Endothelial cell of umbilical vein (primary cell): ENCODE measurements around the gene CALN1. TPM values are rescaled to one million over a fixed set of nuclear protein-coding genes. Genes with fewer than 3 reads are reported as not detected.

Source experiments
- BruUV-seq: library from RNA; stranded (reverse); fragments of 400-500 nt; replicated peaks from 2 replicates; lab custom pipeline; 2021; lab: Mats Ljungman, UMichigan
- CTCF ChIA-PET: fragments of 300-600, 350-600 bp; sonication (Branson Sonifier 250); formaldehyde crosslinking; loops from one replicate; lab custom pipeline; 2021; ENCODE audit warnings: antibody characterized with exemption, inconsistent platforms; lab: Charles Lee
- POLR2A ChIA-PET: fragments of 300-600, 350-600 bp; sonication (Branson Sonifier 250); formaldehyde crosslinking; loops from one replicate; lab custom pipeline; 2021; ENCODE audit warnings: antibody characterized with exemption, inconsistent platforms; lab: Charles Lee
- DNase-seq: peaks from one replicate; pipeline ENCODE4 v3.0.0-alpha.2; 2011; ENCODE audit warnings: low read depth, low spot score
- FAIRE-seq: peaks from 2 replicates; lab custom pipeline; 2011; peaks lifted over from hg19 to GRCh38; lab: Jason Lieb, UNC
- H2AFZ ChIP-seq: 2 replicates; pipeline ENCODE4 v1.6.0; 2012; ENCODE audit warnings: low read depth, low read length, control low read depth, inconsistent platforms
- H3K27ac ChIP-seq: 2 replicates; pipeline ENCODE4 v1.5.1; 2011; ENCODE audit warnings: low read depth, mild to moderate bottlenecking, control low read depth, low read length, moderate library complexity; ENCODE audit not compliant: insufficient read depth
- H3K27me3 ChIP-seq, 2 experiments: 2 replicates each; pipeline versions ENCODE4 v1.6.0 to v1.6.1; 2011; ENCODE audit warnings: low read length in 2 of 2, mixed read lengths in 1 of 2; ENCODE audit not compliant: control insufficient read depth in 2 of 2, insufficient read depth in 2 of 2
- H3K36me3 ChIP-seq, 2 experiments: 2 replicates in 1 of 2; 3 replicates in 1 of 2; pipeline ENCODE4 v1.5.1; 2011; ENCODE audit warnings: low read length in 2 of 2, mild to moderate bottlenecking in 1 of 2, moderate library complexity in 1 of 2; ENCODE audit not compliant: control insufficient read depth in 2 of 2, insufficient read depth in 2 of 2; ENCODE audit errors: extremely low read depth in 1 of 2
- H3K4me1 ChIP-seq: 3 replicates; pipeline ENCODE4 v1.5.1; 2011; ENCODE audit warnings: mild to moderate bottlenecking, low read length; ENCODE audit not compliant: control insufficient read depth, insufficient read depth; ENCODE audit errors: extremely low read depth
- H3K4me2 ChIP-seq: 2 replicates; pipeline ENCODE4 v1.6.1; 2011; ENCODE audit warnings: low read length, control low read depth, mixed read lengths; ENCODE audit not compliant: insufficient read depth
- H3K4me3 ChIP-seq, 3 experiments: fragments of 200-600 bp in 1 of 3; sonication (generic), shearing (Covaris generic) in 1 of 3; replicated peaks in 1 of 3; 2 replicates each; pipeline ENCODE4 v1.5.1; 2011 to 2016; ENCODE audit warnings: control low read depth in 3 of 3, low read length in 3 of 3, mild to moderate bottlenecking in 2 of 3, inconsistent platforms in 1 of 3, low read depth in 1 of 3, moderate library complexity in 1 of 3; ENCODE audit not compliant: insufficient read depth in 1 of 3
- H3K79me2 ChIP-seq: 2 replicates; pipeline ENCODE4 v1.6.0; 2012; ENCODE audit warnings: low read length, inconsistent platforms; ENCODE audit not compliant: control insufficient read depth, insufficient read depth
- H3K9ac ChIP-seq: replicated peaks from 2 replicates; pipeline ENCODE3; 2011; ENCODE audit warnings: low read length, control low read depth; ENCODE audit not compliant: insufficient read depth; ENCODE audit errors: extremely low read depth
- H3K9me1 ChIP-seq: replicated peaks from 3 replicates; pipeline ENCODE4 v1.6.0; 2011; ENCODE audit warnings: mild to moderate bottlenecking, low read length; ENCODE audit not compliant: control insufficient read depth, insufficient read depth; ENCODE audit errors: extremely low read depth
- H3K9me3 ChIP-seq: replicated peaks from 2 replicates; pipeline ENCODE4 v1.5.1; 2012; ENCODE audit warnings: low read length, inconsistent platforms; ENCODE audit not compliant: control insufficient read depth, insufficient read depth
- H4K20me1 ChIP-seq: replicated peaks from 2 replicates; pipeline ENCODE3; 2011; ENCODE audit warnings: mild to moderate bottlenecking, low read length; ENCODE audit not compliant: control insufficient read depth, insufficient read depth; ENCODE audit errors: extremely low read depth
- CTCF ChIP-seq, 2 donors: IDR thresholded peaks; 1 replicate in 1 of 2; 2 replicates in 1 of 2; pipeline ENCODE4 v1.5.1; 2011; ENCODE audit warnings: low read length in 2 of 2, mild to moderate bottlenecking in 2 of 2, moderate library complexity in 2 of 2, control low read depth in 1 of 2, inconsistent platforms in 1 of 2, low read depth in 1 of 2; ENCODE audit not compliant: insufficient read depth in 1 of 2; ENCODE audit errors: extremely low read depth in 1 of 2
- EZH2 ChIP-seq: IDR thresholded peaks from 2 replicates; pipeline ENCODE4 v1.6.1; 2012; ENCODE audit warnings: borderline replicate concordance, low read depth, mild to moderate bottlenecking, moderate library complexity, low read length, inconsistent platforms; ENCODE audit not compliant: severe bottlenecking
- FOS ChIP-seq: IDR thresholded peaks from 2 replicates; pipeline ENCODE4 v1.6.1; 2011; ENCODE audit warnings: mild to moderate bottlenecking, low read length, moderate library complexity, borderline replicate concordance; ENCODE audit not compliant: insufficient read depth
- GATA2 ChIP-seq: IDR thresholded peaks from 2 replicates; pipeline ENCODE4 v1.7.0; 2011; ENCODE audit warnings: low read depth, mild to moderate bottlenecking, moderate library complexity, mixed read lengths, low read length; ENCODE audit not compliant: insufficient read length, insufficient read depth
- JUN ChIP-seq: IDR thresholded peaks from 2 replicates; pipeline ENCODE4 v1.6.1; 2011; ENCODE audit warnings: borderline replicate concordance, low read depth; ENCODE audit not compliant: insufficient read length, insufficient read depth
- MAX ChIP-seq: IDR thresholded peaks from 2 replicates; pipeline ENCODE4 v1.6.1; 2011; ENCODE audit not compliant: insufficient read depth, insufficient read length
- MYC ChIP-seq: IDR thresholded peaks from one replicate; pipeline ENCODE4 v1.6.1; 2011; ENCODE audit warnings: mild to moderate bottlenecking, low read depth, low read length
- POLR2A ChIP-seq: IDR thresholded peaks from 2 replicates; pipeline ENCODE4 v1.6.1; 2012; ENCODE audit warnings: low read depth, mild to moderate bottlenecking, control low read depth, low read length
- POLR2AphosphoS5 ChIP-seq: IDR thresholded peaks from 2 replicates; pipeline ENCODE4 v1.6.1; 2012; ENCODE audit warnings: low read depth, mild to moderate bottlenecking, control low read depth, low read length, moderate library complexity; ENCODE audit not compliant: insufficient read depth
- dilution Hi-C: fragments of 300-500 bp; cut with MboI; formaldehyde crosslinking; loops from one replicate; pipeline ENCODE4 v1.15.0; 2019; ENCODE audit warnings: low sequenced_read_pairs; ENCODE audit not compliant: extremely low pct_ligation_motif_present
- intact Hi-C: fragments of 100-400 bp; cut with micrococcal nuclease; formaldehyde crosslinking; loops from one replicate; pipeline ENCODE4 v1.10.0; 2022
- polyA plus RNA-seq, 4 experiments: library from polyadenylated mRNA; depleted of rRNA in 3 of 4; stranded (reverse) in 3 of 4; unstranded in 1 of 4; fragments of >200 nt; gene quantifications; 2 replicates each; pipeline versions ENCODE4 v1.2.1 to v1.2.3, GENCODE V29; 2011 to 2012; ENCODE audit warnings: missing spikeins in 1 of 4
- total RNA-seq: library from RNA; stranded (reverse); gene quantifications from 2 replicates; pipeline ENCODE4 v1.2.3, GENCODE V29; 2021

The CALN1 gene
- total and polyA plus RNA-seq, 2 donors (not counting 3 experiments of a cell fraction or from before 2014, with no cell fraction given): not detected

GRCh38 chr7:72078301-72078700, 333.8 kb downstream of the CALN1 start:
- H3K27me3 ChIP-seq: no peaks in the 10 kb centered on the region
- H3K9me3 ChIP-seq: peaks cover 6% of the 10 kb centered on the region
- no peak overlapping the region for H3K4me2 ChIP-seq
- no peak overlapping the region for H3K4me3 ChIP-seq
- no peaks in the 10 kb centered on the region for H3K9me1 ChIP-seq
- H3K4me1 ChIP-seq: no peaks in the 10 kb centered on the region
- no peaks in the 10 kb centered on the region for H4K20me1 ChIP-seq
- CTCF ChIA-PET: no interaction called here
- no peak overlapping the region for H3K9ac ChIP-seq
- intact Hi-C loops: no loop called here
- FAIRE-seq (no peak), DNase-seq (no peak)
- POLR2A ChIA-PET: no interaction called here
- TF ChIP-seq POLR2AphosphoS5: no peak
- no peak for TF ChIP-seq EZH2
- TF ChIP-seq JUN: no peak
- TF ChIP-seq MYC: no peak
- TF ChIP-seq GATA2: no peak
- TF ChIP-seq POLR2A: no peak
- no peak for TF ChIP-seq FOS
- TF ChIP-seq MAX: no peak
- TF ChIP-seq CTCF (IDR thresholded peaks at IDR 0.05; ENCODE audit: extremely low read depth in 1 of 2, insufficient read depth in 1 of 2, low read depth in 1 of 2, low read length in 2 of 2): no peak
- no TSS peak for BruUV-seq
- no peak overlapping the region for H3K27ac ChIP-seq
- no peak overlapping the region for H2AFZ ChIP-seq
- dilution Hi-C loops: no loop called here
- H3K79me2 ChIP-seq: no peaks in the 10 kb centered on the region
- H3K36me3 ChIP-seq: no peaks in the 10 kb centered on the region
